Measurements from ENCODE around the gene VEPH1.

Gene VEPH1

GRCh38 chr3:157274644-157275137 lies 228.5 kb downstream of the VEPH1 start:
- Histone ChIP-seq H3K9me3 (ENCODE audit: control insufficient read depth, insufficient read depth, low read length) (no peaks in the 10 kb centered on the region), H3K36me3 (ENCODE audit: control insufficient read depth, low read length) (no peaks in the 10 kb centered on the region), H3K9me2 (replicated peaks; ENCODE audit: control insufficient read depth, low read length) (no peaks in the 10 kb centered on the region), H3K27ac (ENCODE audit: low read depth, low read length) (no peak overlapping the region), H3K4me1 (ENCODE audit: control insufficient read depth, low read length) (no peaks in the 10 kb centered on the region), H3K27me3 (ENCODE audit: control insufficient read depth, low read length) (no peaks in the 10 kb centered on the region), H3F3A (ENCODE audit: control insufficient read depth, insufficient read depth) (no peaks in the 10 kb centered on the region), H3K4me2 (ENCODE audit: low read length) (no peak overlapping the region), H3K4me3 (ENCODE audit: low read length) (no peak overlapping the region), H3K79me2 (ENCODE audit: control insufficient read depth, low read length) (no peaks in the 10 kb centered on the region), H4K20me1 (ENCODE audit: control insufficient read depth, insufficient read depth, low read depth, low read length) (no peaks in the 10 kb centered on the region)
- TF ChIP-seq CTCF (IDR thresholded peaks at IDR 0.05; ENCODE audit: low read depth, low read length, poor library complexity, severe bottlenecking) (no peak), EZH2phosphoT487 (IDR thresholded peaks at IDR 0.05; ENCODE audit: borderline replicate concordance, low read length) (no peak)

GRCh38 chr3:157271283-157271882 lies 231.8 kb downstream of the VEPH1 start:
- Histone ChIP-seq H3K4me1 (ENCODE audit: control insufficient read depth, low read length) (no peaks in the 10 kb centered on the region), H3K36me3 (ENCODE audit: control insufficient read depth, low read length) (no peaks in the 10 kb centered on the region), H3K4me2 (ENCODE audit: low read length) (no peak overlapping the region), H3K9me3 (ENCODE audit: control insufficient read depth, insufficient read depth, low read length) (no peaks in the 10 kb centered on the region), H4K20me1 (ENCODE audit: control insufficient read depth, insufficient read depth, low read depth, low read length) (no peaks in the 10 kb centered on the region), H3K27me3 (ENCODE audit: control insufficient read depth, low read length) (no peaks in the 10 kb centered on the region), H3K79me2 (ENCODE audit: control insufficient read depth, low read length) (no peaks in the 10 kb centered on the region), H3F3A (ENCODE audit: control insufficient read depth, insufficient read depth) (no peaks in the 10 kb centered on the region), H3K4me3 (ENCODE audit: low read length) (no peak overlapping the region), H3K27ac (ENCODE audit: low read depth, low read length) (no peak overlapping the region), H3K9me2 (replicated peaks; ENCODE audit: control insufficient read depth, low read length) (no peaks in the 10 kb centered on the region)
- TF ChIP-seq EZH2phosphoT487 (IDR thresholded peaks at IDR 0.05; ENCODE audit: borderline replicate concordance, low read length): no peak
- no peak for TF ChIP-seq CTCF (IDR thresholded peaks at IDR 0.05; ENCODE audit: low read depth, low read length, poor library complexity, severe bottlenecking)

GRCh38 chr3:157268026-157268425 lies 235.2 kb downstream of the VEPH1 start:
- H3K27ac ChIP-seq (ENCODE audit: low read depth, low read length): no peak overlapping the region
- no peaks in the 10 kb centered on the region for H3K36me3 ChIP-seq (ENCODE audit: control insufficient read depth, low read length)
- H3K79me2 ChIP-seq (ENCODE audit: control insufficient read depth, low read length): no peaks in the 10 kb centered on the region
- no peak overlapping the region for H3K4me2 ChIP-seq (ENCODE audit: low read length)
- H4K20me1 ChIP-seq (ENCODE audit: control insufficient read depth, insufficient read depth, low read depth, low read length): no peaks in the 10 kb centered on the region
- H3K27me3 ChIP-seq (ENCODE audit: control insufficient read depth, low read length): no peaks in the 10 kb centered on the region
- no peaks in the 10 kb centered on the region for H3K4me1 ChIP-seq (ENCODE audit: control insufficient read depth, low read length)
- H3K4me3 ChIP-seq (ENCODE audit: low read length): no peak overlapping the region
- H3K9me2 ChIP-seq (replicated peaks; ENCODE audit: control insufficient read depth, low read length): no peaks in the 10 kb centered on the region
- no peaks in the 10 kb centered on the region for H3K9me3 ChIP-seq (ENCODE audit: control insufficient read depth, insufficient read depth, low read length)
- H3F3A ChIP-seq (ENCODE audit: control insufficient read depth, insufficient read depth): no peaks in the 10 kb centered on the region
- no peak for TF ChIP-seq CTCF (IDR thresholded peaks at IDR 0.05; ENCODE audit: low read depth, low read length, poor library complexity, severe bottlenecking)
- no peak for TF ChIP-seq EZH2phosphoT487 (IDR thresholded peaks at IDR 0.05; ENCODE audit: borderline replicate concordance, low read length)

All from DOHH2 (cell line).